MCF 10A (cell line): ENCODE data around the gene MAGI1. TPM values are rescaled to one million over a fixed set of nuclear protein-coding genes. Genes with fewer than 3 reads are reported as not detected.

Experiments used
- BruUV-seq: library from RNA; stranded (reverse); fragments of 400-500 nt; replicated peaks from 2 replicates; lab custom pipeline; 2021; lab: Mats Ljungman, UMichigan
- CTCF ChIA-PET: fragments of 300-600 bp; sonication (Branson Sonifier 250); formaldehyde crosslinking; extraction: SDS; loops from one replicate; lab custom pipeline; 2021; ENCODE audit warnings: antibody characterized with exemption, inconsistent platforms; lab: Yijun Ruan, JAX
- POLR2A ChIA-PET: fragments of 300-600, 350-650 bp; sonication (Branson Sonifier 250); formaldehyde crosslinking; extraction: SDS; loops from one replicate; lab custom pipeline; 2020; ENCODE audit warnings: antibody characterized with exemption, inconsistent platforms; lab: Yijun Ruan, JAX
- DNase-seq: peaks from one replicate; pipeline ENCODE4 v3.0.0-alpha.2; 2018; ENCODE audit not compliant: unreplicated experiment
- H3K27ac Mint-ChIP-seq: one replicate; pipeline ENCODE4 v1.8.0; 2022; ENCODE audit warnings: mild to moderate bottlenecking, low read depth, mixed read lengths; ENCODE audit not compliant: unreplicated experiment
- H3K27me3 Mint-ChIP-seq: one replicate; pipeline ENCODE4 v1.8.0; 2022; ENCODE audit warnings: mixed read lengths; ENCODE audit not compliant: insufficient read depth, unreplicated experiment
- H3K36me3 Mint-ChIP-seq: one replicate; pipeline ENCODE4 v1.8.0; 2022; ENCODE audit warnings: mild to moderate bottlenecking, moderate library complexity, mixed read lengths; ENCODE audit not compliant: insufficient read depth, unreplicated experiment
- H3K4me1 Mint-ChIP-seq: one replicate; pipeline ENCODE4 v1.8.0; 2022; ENCODE audit warnings: mixed read lengths; ENCODE audit not compliant: insufficient read depth, unreplicated experiment
- H3K4me3 Mint-ChIP-seq: one replicate; pipeline ENCODE4 v1.8.0; 2022; ENCODE audit warnings: mild to moderate bottlenecking, moderate library complexity, mixed read lengths; ENCODE audit not compliant: unreplicated experiment
- H3K9me3 Mint-ChIP-seq: one replicate; pipeline ENCODE4 v1.8.0; 2022; ENCODE audit warnings: mixed read lengths; ENCODE audit not compliant: unreplicated experiment
- intact Hi-C: fragments of 100-400 bp; cut with micrococcal nuclease; formaldehyde crosslinking; loops from 2 replicates; pipeline ENCODE4 v1.14.1; 2022
- total RNA-seq: library from RNA; stranded (reverse); gene quantifications from 2 replicates; pipeline ENCODE4 v1.2.3, GENCODE V29; 2022
- TF ChIP-seq, protein P1 (sequence below): fragments of 200-600 bp; IDR thresholded peaks from one replicate; pipeline ENCODE4 v1.8.0; 2022; ENCODE audit warnings: antibody characterized with exemption, mild to moderate bottlenecking; ENCODE audit not compliant: unreplicated experiment

Gene MAGI1
- total RNA-seq, 1 experiment from 2014 or later: 6.2 TPM

DNA sequence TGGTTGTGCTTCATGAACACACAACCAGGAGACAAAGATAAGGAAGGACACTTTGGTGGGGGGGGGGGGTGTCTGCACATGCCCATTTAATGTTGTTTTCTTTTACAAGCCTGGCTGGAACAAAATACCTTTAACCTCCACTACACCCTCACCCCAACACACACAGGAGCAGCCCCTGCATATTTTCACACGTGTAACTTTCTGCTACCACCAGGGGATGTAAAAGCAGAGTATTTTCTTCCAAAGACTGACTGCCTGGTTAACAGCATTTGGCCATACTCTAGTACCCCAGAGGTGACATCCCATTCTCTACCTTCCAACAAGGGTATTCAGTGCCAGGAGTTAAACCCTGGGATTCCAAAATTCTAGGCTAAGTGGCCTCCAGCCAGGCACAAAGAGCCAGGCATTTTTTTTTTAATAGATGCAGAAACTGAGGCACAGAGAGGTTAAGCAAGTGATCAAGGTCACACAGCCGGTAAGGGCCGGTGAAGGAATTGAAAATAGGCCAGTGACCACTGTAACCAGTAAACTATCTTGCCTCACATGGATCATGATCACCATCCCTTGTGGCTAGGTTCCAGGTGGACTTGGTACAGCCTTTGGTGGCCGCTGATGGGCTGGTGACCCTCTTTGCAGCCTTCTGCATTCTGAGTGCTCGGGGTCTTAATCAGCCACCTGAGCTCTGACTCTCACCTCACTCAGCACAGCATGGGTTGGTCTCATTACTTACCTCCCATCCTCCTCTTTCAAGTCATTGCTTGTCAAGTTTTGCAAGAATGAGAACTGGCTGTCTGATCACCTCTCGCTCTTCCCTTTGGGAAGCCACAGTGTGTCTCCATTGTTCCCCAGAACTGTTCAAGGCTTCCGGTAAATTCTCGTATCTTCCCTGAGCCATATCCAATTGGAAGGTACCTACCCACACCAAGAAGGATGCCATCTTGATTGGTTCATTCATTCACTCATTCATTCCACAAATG lies 20.4 kb downstream of the MAGI1 start:
- no peak overlapping the region for H3K27ac Mint-ChIP-seq
- H3K4me3 Mint-ChIP-seq: no peak overlapping the region
- peaks cover 9% of the 10 kb centered on the region for H3K4me1 Mint-ChIP-seq
- BruUV-seq: no TSS peak
- ChIA-PET CTCF (interaction anchor here (0.5 to 0.6 kb wide), 2 partner anchors 12 to 177 kb away, joined by 3 read pairs; no protein-coding TSS in a partner anchor), POLR2A (no interaction called here)
- intact Hi-C loops: no loop called here
- H3K27me3 Mint-ChIP-seq: no peaks in the 10 kb centered on the region
- no peak for DNase-seq
- H3K9me3 Mint-ChIP-seq: no peaks in the 10 kb centered on the region
- TF ChIP-seq, protein P1, sequence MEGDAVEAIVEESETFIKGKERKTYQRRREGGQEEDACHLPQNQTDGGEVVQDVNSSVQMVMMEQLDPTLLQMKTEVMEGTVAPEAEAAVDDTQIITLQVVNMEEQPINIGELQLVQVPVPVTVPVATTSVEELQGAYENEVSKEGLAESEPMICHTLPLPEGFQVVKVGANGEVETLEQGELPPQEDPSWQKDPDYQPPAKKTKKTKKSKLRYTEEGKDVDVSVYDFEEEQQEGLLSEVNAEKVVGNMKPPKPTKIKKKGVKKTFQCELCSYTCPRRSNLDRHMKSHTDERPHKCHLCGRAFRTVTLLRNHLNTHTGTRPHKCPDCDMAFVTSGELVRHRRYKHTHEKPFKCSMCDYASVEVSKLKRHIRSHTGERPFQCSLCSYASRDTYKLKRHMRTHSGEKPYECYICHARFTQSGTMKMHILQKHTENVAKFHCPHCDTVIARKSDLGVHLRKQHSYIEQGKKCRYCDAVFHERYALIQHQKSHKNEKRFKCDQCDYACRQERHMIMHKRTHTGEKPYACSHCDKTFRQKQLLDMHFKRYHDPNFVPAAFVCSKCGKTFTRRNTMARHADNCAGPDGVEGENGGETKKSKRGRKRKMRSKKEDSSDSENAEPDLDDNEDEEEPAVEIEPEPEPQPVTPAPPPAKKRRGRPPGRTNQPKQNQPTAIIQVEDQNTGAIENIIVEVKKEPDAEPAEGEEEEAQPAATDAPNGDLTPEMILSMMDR: no peak
- H3K36me3 Mint-ChIP-seq: no peaks in the 10 kb centered on the region

DNA sequence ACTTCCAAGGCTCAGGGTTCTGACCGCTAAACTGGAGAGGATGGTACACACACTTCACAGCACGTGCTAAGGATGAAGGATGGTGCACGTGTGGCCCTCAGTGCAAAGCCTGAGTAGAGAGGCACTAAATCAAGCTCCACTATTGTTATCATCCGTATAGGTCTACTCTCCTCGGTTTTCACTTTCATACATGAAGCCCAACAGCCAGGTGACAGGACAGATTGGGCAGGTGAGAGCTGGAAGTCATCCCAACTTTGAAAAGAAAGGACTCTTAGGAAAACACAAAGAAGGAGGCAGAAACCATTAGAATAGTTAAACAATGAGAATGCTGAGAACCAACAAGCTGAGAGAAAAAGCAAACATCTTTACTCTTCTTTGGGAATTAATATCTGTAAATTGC lies 21.1 kb downstream of the MAGI1 start:
- no peak for DNase-seq
- no peaks in the 10 kb centered on the region for H3K27me3 Mint-ChIP-seq
- no peak overlapping the region for H3K27ac Mint-ChIP-seq
- BruUV-seq: no TSS peak
- H3K4me1 Mint-ChIP-seq: peaks cover 9% of the 10 kb centered on the region
- intact Hi-C loops: no loop called here
- H3K36me3 Mint-ChIP-seq: no peaks in the 10 kb centered on the region
- ChIA-PET POLR2A (no interaction called here), CTCF (interaction anchor here (0.5 to 0.7 kb wide), 3 partner anchors 11 to 1484 kb away, joined by 3 to 4 read pairs (median 4); no protein-coding TSS in a partner anchor)
- TF ChIP-seq, protein P1: no peak
- no peak overlapping the region for H3K4me3 Mint-ChIP-seq
- H3K9me3 Mint-ChIP-seq: no peaks in the 10 kb centered on the region

DNA sequence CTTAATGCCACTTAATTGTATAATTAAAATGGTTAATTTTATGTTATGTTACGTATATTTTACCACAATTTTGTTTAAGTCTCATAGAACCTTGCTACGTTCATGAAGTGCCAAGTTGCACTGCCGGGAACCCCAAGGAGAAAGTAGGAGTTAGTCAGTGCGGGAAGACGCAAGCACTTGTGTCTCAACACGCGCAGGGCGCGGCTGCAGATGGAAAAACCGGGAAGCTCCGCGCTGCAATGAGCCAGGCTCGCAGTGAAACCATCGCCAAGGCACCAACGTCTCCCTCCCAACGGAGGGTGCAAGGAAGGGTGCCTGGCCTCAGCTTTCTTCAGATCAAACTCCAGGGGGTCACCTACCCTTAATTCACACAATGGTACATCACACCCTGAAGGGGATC lies 21.6 kb downstream of the MAGI1 start:
- Mint-ChIP-seq H3K9me3 (no peaks in the 10 kb centered on the region), H3K36me3 (no peaks in the 10 kb centered on the region), H3K27me3 (no peaks in the 10 kb centered on the region), H3K4me3 (no peak overlapping the region), H3K4me1 (peaks cover 8% of the 10 kb centered on the region), H3K27ac (no peak overlapping the region)
- intact Hi-C loops: no loop called here
- DNase-seq: no peak
- TF ChIP-seq, protein P1: no peak
- BruUV-seq: no TSS peak
- POLR2A ChIA-PET: no interaction called here
- CTCF ChIA-PET: interaction anchor here (0.6 to 0.7 kb wide), 2 partner anchors 99 to 1483 kb away, joined by 4 read pairs; no protein-coding TSS in a partner anchor

DNA sequence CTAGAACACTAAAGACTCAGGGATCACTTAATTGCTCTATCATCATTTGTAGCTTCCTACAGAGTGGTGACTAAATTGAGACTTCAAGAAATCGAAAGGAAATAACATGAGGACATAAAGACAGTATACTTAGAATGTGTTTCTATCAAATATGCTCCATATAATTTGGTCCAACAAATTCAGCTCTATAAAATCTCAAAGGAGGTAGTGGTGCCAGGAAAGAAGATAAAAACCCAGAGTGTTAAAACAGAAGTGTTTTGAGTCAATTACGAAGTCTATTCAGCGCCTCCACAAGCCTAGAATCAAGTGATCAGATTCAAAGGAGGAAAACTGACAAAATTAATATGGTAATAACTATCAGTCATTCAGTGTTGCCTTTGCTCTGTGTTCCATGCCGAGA lies 22.9 kb downstream of the MAGI1 start:
- ChIA-PET POLR2A (interaction anchor here (0.8 kb wide), 1 partner anchor 8 kb away, joined by 3 read pairs; no protein-coding TSS in a partner anchor), CTCF (interaction anchor here (0.6 kb wide), 3 partner anchors 9 to 330 kb away, joined by 3 to 4 read pairs (median 3); no protein-coding TSS in a partner anchor)
- no peaks in the 10 kb centered on the region for H3K27me3 Mint-ChIP-seq
- H3K36me3 Mint-ChIP-seq: no peaks in the 10 kb centered on the region
- DNase-seq: no peak
- peaks cover 6% of the 10 kb centered on the region for H3K4me1 Mint-ChIP-seq
- no peak overlapping the region for H3K27ac Mint-ChIP-seq
- H3K4me3 Mint-ChIP-seq: no peak overlapping the region
- BruUV-seq: no TSS peak
- intact Hi-C loops: no loop called here
- H3K9me3 Mint-ChIP-seq: no peaks in the 10 kb centered on the region
- TF ChIP-seq, protein P1: no peak
